Osteocyte (in vitro differentiated cells): ENCODE measurements around the gene DCLRE1C. TPM values are rescaled to one million over a fixed set of nuclear protein-coding genes. Genes with fewer than 3 reads are reported as not detected.

Experiments used
- DNase-seq: peaks from one replicate; pipeline ENCODE4 v3.0.0; 2021; ENCODE audit warnings: mixed read lengths; ENCODE audit not compliant: unreplicated experiment; ENCODE audit errors: extremely low spot score
- H3K27ac Mint-ChIP-seq: one replicate; pipeline ENCODE4 v1.8.0; 2021; ENCODE audit warnings: mild to moderate bottlenecking, mixed read lengths; ENCODE audit not compliant: unreplicated experiment
- H3K27me3 Mint-ChIP-seq: one replicate; pipeline ENCODE4 v1.8.0; 2021; ENCODE audit warnings: mixed read lengths; ENCODE audit not compliant: unreplicated experiment
- H3K36me3 Mint-ChIP-seq: one replicate; pipeline ENCODE4 v1.8.0; 2021; ENCODE audit warnings: mixed read lengths; ENCODE audit not compliant: unreplicated experiment
- H3K4me1 Mint-ChIP-seq: one replicate; pipeline ENCODE4 v1.8.0; 2021; ENCODE audit warnings: mixed read lengths; ENCODE audit not compliant: unreplicated experiment
- H3K4me3 Mint-ChIP-seq: one replicate; pipeline ENCODE4 v1.8.0; 2021; ENCODE audit warnings: mild to moderate bottlenecking, moderate library complexity, mixed read lengths; ENCODE audit not compliant: unreplicated experiment
- H3K9me3 Mint-ChIP-seq: one replicate; pipeline ENCODE4 v1.8.0; 2021; ENCODE audit warnings: mixed read lengths; ENCODE audit not compliant: unreplicated experiment
- total RNA-seq: library from RNA; stranded (reverse); gene quantifications from 2 replicates; pipeline ENCODE4 v1.2.1, GENCODE V29; 2021
- TF ChIP-seq, protein P1 (sequence below): fragments of 200-600 bp; sonication (generic); IDR thresholded peaks from 2 replicates; pipeline ENCODE4 v1.5.0; 2021; ENCODE audit warnings: antibody characterized with exemption, mild to moderate bottlenecking, moderate library complexity

DCLRE1C gene
- total RNA-seq, 1 donor from 2014 or later, result 9.3 TPM

DNA sequence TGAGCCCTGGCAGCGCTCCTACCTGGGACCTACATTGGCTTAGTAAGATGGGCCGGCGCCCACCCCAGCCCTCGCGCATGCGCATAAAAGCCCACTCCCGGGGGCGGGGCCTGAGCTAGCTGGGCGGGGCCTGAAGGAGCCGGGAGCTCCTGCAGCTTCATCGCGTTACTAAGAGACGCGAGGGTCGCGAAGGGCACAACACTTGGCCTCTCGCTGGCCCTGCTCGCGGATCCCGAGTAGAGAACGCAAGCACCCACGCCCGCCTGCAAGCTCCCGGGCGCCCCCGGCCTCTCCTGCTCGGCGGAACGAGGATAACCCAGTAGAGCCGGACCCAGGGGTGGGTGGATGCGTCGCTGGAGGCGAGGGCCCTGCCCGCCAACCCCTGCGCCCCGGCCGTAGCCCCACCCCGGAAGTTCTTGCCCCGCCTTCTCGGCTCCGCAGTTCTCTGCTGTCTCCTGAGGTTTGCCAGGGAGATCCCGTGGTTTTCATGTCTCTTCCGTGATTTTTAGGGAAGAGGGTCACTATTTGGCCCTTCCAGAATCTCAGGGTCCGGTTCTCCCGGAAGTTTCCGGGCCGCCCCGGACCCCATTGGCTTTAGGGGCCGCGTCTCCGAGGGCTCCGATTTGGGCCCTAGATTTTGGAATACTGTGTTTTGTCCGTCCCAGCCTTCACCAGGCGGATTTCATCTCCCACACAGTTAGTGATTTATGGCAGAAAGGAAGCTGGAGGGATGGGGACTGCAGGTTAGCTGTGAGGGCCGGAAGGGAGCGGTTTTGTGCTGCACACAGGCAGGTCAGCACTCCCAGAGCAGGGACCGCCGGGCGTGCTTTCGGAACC, 5.5 kb upstream of the DCLRE1C start, which contains the start of gene MEIG1:
Gene MEIG1 (plus strand): TSS at position 168 of the 837 bp plus-strand sequence. CDS start 7,081 bp downstream, outside the sequence.
- Mint-ChIP-seq H3K9me3 (no peaks in the 10 kb centered on the region), H3K36me3 (no peaks in the 10 kb centered on the region), H3K4me3 (peak within 1 kb of the TSS; percentile 89), H3K27me3 (no peaks in the 10 kb centered on the region), H3K4me1 (peaks cover 12% of the 10 kb centered on the region), H3K27ac (peak within 1 kb of the TSS; percentile 100)
- DNase-seq, result peak; percentile 98
- TF ChIP-seq, protein P1, sequence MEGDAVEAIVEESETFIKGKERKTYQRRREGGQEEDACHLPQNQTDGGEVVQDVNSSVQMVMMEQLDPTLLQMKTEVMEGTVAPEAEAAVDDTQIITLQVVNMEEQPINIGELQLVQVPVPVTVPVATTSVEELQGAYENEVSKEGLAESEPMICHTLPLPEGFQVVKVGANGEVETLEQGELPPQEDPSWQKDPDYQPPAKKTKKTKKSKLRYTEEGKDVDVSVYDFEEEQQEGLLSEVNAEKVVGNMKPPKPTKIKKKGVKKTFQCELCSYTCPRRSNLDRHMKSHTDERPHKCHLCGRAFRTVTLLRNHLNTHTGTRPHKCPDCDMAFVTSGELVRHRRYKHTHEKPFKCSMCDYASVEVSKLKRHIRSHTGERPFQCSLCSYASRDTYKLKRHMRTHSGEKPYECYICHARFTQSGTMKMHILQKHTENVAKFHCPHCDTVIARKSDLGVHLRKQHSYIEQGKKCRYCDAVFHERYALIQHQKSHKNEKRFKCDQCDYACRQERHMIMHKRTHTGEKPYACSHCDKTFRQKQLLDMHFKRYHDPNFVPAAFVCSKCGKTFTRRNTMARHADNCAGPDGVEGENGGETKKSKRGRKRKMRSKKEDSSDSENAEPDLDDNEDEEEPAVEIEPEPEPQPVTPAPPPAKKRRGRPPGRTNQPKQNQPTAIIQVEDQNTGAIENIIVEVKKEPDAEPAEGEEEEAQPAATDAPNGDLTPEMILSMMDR, result no peak

DNA sequence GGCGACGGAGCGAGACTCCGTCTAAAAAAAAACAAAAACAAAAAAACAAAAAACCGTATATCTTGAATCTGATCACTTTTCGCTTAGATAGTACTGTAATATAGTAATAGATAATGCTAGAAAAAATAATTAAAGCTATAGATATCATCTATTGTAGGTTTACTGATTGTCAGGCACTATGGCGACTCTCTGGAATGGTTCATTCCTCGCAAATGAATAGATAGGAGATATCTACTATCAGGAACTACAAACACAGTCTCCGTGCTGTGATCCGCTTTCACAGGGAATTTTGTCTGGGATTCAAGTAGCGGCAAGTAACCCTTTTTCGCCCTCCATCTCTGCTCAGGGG, 5.0 kb upstream of the DCLRE1C start:
- no peaks in the 10 kb centered on the region for H3K9me3 Mint-ChIP-seq
- H3K27me3 Mint-ChIP-seq, result no peaks in the 10 kb centered on the region
- H3K36me3 Mint-ChIP-seq, result no peaks in the 10 kb centered on the region
- no peak for DNase-seq
- H3K4me3 Mint-ChIP-seq, result peak overlapping the region; percentile 89
- H3K4me1 Mint-ChIP-seq, result peaks cover 14% of the 10 kb centered on the region
- peak overlapping the region; percentile 100 for H3K27ac Mint-ChIP-seq
- TF ChIP-seq, protein P1, result no peak

DNA sequence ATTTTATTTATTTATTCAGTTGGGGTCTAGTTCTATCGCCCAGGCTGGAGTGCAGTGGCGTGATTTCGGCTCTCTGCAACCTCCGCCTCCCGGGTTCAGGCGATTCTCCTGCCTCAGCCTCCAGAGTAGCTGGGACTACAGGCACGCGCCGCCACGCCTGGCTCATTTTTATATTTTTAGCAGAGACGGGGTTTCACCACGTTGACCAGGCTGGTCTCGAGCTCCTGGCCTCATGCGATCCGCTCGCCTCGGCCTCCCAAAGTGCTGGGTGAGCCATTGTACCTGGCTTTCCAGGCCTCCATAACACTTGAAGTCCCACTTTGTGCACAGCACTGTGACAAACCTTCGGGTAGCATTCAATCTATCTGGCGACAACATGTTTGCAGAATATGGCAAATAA, 1.0 kb upstream of the DCLRE1C start:
- Mint-ChIP-seq H3K36me3 (no peaks in the 10 kb centered on the region), H3K4me1 (peaks cover 29% of the 10 kb centered on the region), H3K4me3 (peak overlapping the region; percentile 91), H3K9me3 (no peaks in the 10 kb centered on the region), H3K27me3 (no peaks in the 10 kb centered on the region), H3K27ac (peak overlapping the region; percentile 97)
- DNase-seq, result no peak
- TF ChIP-seq, protein P1, result no peak

DNA sequence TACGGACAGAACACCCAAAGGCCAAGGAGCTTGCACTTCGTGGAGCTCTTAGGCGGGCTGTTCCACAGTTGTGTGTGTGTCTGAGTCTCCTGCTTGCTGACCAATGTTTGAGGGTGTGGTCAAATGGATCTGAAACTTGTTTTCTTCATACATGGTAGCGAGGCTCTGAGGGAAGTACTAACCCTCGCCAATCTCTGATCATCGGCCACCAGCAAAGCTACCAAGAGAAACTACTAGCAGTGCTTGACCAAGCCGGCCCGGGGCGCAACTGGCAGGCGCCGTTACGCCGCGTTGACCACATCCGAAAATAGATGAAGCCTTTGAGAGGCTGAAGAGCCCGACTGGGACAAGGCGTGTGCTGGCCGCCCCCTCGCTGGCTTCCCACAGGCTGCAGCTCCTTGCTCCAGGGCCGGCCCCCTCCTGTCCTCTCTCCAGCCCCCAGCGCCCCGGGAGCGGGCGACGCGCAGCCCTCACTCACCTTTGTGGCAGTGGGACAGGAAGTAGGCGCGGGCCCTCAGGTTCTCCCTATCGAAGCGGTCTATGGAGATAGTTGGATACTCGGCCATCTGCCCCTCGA, 384 bp downstream of the DCLRE1C start:
- peaks cover 5% of the 10 kb centered on the region for H3K36me3 Mint-ChIP-seq
- peaks cover 25% of the 10 kb centered on the region for H3K4me1 Mint-ChIP-seq
- TF ChIP-seq, protein P1, result peak; percentile 23
- H3K4me3 Mint-ChIP-seq, result peak overlapping the region; percentile 91
- no peaks in the 10 kb centered on the region for H3K9me3 Mint-ChIP-seq
- peak; percentile 84 for DNase-seq
- no peaks in the 10 kb centered on the region for H3K27me3 Mint-ChIP-seq
- H3K27ac Mint-ChIP-seq, result peak overlapping the region; percentile 97

DNA sequence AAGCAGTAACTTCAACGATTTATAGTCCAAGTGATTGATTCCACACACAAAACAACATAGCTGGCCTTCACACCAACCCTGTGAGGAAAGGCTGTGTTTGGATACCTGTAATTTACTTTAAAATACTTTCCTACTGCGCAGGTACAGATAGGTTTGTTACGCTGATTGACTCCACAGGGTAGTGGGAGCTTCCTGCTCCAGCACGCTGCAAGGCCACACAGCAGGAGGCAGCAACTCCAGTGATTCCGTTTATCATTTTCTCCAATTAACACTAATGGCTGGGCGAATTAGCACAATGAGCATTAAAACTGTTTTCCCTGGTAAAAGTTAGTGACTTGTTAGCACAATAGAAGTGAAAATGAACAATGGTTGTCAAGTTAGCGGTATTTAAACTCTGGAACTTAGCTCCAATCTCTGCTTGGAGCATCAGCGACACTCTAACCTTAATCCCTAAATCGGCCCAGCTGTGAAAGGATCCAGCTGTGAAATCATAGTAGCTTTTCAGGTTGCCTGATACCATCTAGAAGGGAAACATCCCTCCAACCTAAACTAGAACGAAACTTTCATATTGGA, 959 bp downstream of the DCLRE1C start:
- Mint-ChIP-seq H3K9me3 (no peaks in the 10 kb centered on the region), H3K27ac (peak overlapping the region; percentile 97), H3K27me3 (no peaks in the 10 kb centered on the region), H3K4me3 (peak overlapping the region; percentile 91), H3K4me1 (peaks cover 25% of the 10 kb centered on the region), H3K36me3 (peaks cover 6% of the 10 kb centered on the region)
- no peak for DNase-seq
- TF ChIP-seq, protein P1, result no peak
